SK-MEL-5 (cell line): ENCODE data around the gene EFCAB6. TPM values are rescaled to one million over a fixed set of nuclear protein-coding genes. Genes with fewer than 3 reads are reported as not detected.

Source experiments
- DNase-seq: peaks from one replicate; pipeline ENCODE4 v3.0.0-alpha.2; 2016; ENCODE audit warnings: low read depth, low spot score
- in situ Hi-C: cut with HindIII; loops from 2 replicates; pipeline ENCODE4 v1.10.0; 2016; ENCODE audit warnings: low sequenced_read_pairs, high pct_unique_total_duplicates, low pct_unique_long_range_greater_than_20kb
- total RNA-seq: library from RNA; depleted of rRNA; stranded (reverse); fragments of >200 nt; shearing (Covaris generic); gene quantifications from 2 replicates; pipeline ENCODE4 v1.2.3, GENCODE V29; 2014

The EFCAB6 gene
- total RNA-seq, 1 experiment from 2014 or later = 0.55 TPM

GRCh38 chr22:43564859-43565258, 247.2 kb downstream of the EFCAB6 start:
- in situ Hi-C loops = no loop called here
- DNase-seq = no peak

DNA sequence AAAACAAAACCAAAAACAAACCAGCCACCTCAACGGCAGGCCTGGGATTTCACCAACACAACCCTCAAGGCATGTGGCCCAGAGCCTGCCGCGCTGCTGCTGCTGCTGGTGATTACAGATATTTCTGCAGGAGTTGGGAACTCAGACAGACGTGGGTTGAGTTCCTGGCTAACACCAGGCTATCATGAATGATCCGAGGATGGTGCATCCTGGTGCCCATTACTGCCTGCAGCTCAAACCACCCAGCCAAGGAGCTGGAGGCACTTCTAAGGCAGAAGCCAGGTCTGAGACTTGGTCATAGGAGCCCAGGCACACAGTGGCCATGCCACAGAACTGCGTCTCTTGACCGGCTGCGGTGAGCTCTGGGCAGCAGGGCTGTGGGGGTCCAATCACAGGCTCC, 248.5 kb downstream of the EFCAB6 start:
- in situ Hi-C loops = no loop called here
- no peak for DNase-seq

DNA sequence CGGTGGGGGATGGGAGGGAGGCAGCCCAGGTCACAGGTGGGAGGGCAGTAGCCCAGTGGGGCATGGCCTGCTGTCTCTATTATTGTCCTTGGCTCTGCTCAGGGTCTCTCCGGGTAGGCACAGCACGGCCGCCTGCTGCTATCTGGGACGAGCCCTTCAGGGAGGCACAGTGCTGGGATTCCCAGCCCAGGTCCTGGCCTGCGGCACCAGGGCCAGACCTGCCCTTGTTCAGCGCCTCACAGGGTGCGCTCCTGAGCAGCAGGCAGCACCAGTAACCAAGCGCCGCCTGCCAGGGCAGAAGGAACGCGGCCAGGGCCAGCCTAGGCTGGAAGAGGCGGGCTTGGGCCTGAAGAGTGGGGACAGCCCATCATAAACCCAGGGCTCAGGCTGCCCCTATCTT, 249.3 kb downstream of the EFCAB6 start:
- in situ Hi-C loops = no loop called here

GRCh38 chr22:43561415-43562178, 250.5 kb downstream of the EFCAB6 start:
- DNase-seq = no peak
- in situ Hi-C loops = no loop called here

More for the DNA sequence above, 249.3 kb downstream of the EFCAB6 start:
- DNase-seq = no peak

GRCh38 chr22:43560651-43561050, 251.5 kb downstream of the EFCAB6 start:
- in situ Hi-C loops = no loop called here
- no peak for DNase-seq

GRCh38 chr22:43555561-43556515, 256.3 kb downstream of the EFCAB6 start:
- in situ Hi-C loops = no loop called here

DNA sequence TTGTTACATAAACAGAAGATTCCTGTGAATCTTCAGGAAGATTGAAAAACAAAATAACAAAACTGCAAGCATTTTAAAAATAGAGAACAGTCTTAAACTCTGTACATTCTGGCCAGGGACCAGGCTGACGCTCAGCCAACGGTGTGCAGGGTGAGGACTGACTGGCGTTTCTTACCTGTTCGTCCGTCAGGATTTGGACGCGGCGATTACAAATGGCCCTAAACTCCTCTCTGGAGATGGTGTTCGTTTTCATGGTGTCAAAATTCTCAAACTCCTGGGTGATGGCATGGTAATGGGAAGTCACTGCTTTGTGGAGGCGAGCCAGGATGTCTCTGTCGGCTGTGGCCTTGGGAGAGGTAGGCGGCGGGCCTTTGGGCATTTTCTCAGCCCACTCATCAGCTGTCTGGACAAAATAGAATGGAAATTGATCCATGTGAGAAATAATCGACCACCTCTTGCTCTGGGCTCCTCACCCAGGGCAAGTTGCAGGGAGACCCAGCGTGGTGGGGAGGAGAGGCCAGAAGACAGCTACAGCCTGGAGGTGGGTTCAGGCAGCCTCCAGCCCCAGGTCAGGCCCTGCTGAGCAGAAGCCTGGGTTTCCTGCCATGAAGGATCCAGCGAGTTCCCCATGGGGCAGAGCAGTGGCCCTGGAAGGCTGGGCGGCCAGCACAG, 257.3 kb downstream of the EFCAB6 start:
- no peak for DNase-seq
- in situ Hi-C loops = no loop called here

More at GRCh38 chr22:43555561-43556515, 256.3 kb downstream of the EFCAB6 start:
- DNase-seq = no peak

GRCh38 chr22:43554259-43554636, 257.9 kb downstream of the EFCAB6 start:
- no peak for DNase-seq
- in situ Hi-C loops = no loop called here

- no peak for DNase-seq
- in situ Hi-C loops = no loop called here
Observed at GRCh38 chr22:43553451-43554258, 258.4 kb downstream of the EFCAB6 start.

DNA sequence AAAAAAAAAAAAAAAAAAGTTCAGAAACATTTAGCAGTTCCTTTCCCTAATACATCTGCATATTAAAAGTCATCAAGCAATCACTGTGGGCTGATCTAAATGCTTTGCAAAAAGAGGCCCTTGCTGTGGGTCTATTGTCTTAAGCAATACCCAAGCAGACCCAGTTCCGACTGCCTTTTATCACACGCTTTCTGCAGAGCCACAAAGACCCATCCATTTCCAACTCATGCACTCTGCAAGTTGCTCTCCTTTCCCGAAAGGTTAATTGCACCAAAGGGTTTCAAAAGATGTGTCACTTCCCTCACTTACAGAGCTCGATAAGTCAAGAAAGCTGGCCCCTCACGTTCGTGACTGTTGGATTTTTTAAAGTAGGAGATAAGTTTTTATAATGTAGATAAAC, 261.4 kb downstream of the EFCAB6 start:
- DNase-seq = no peak
- in situ Hi-C loops = no loop called here

- DNase-seq = no peak
- in situ Hi-C loops = no loop called here
Observed at GRCh38 chr22:43550024-43550620, 262.0 kb downstream of the EFCAB6 start.

DNA sequence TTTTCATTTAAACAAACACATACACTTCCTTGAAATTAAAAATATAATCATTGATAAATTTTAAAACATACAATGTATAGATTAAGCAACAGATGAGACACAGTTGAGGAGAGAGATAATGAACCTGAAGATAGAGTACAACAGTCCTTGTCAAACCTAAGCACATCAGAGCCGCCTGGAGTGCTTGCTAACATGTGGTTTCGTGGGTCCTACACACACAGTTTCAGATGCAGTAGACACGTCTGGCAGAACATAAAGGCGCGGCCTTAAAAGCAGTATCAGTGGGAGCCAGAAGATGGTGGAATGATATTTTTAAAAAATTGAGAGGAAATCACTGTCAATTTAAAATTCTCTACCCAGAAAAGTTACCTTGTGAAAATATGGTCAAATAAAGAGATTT, 265.9 kb downstream of the EFCAB6 start:
- DNase-seq = no peak
- in situ Hi-C loops = no loop called here

- no peak for DNase-seq
- in situ Hi-C loops = no loop called here
Observed at GRCh38 chr22:43544289-43544673, 267.8 kb downstream of the EFCAB6 start.

DNA sequence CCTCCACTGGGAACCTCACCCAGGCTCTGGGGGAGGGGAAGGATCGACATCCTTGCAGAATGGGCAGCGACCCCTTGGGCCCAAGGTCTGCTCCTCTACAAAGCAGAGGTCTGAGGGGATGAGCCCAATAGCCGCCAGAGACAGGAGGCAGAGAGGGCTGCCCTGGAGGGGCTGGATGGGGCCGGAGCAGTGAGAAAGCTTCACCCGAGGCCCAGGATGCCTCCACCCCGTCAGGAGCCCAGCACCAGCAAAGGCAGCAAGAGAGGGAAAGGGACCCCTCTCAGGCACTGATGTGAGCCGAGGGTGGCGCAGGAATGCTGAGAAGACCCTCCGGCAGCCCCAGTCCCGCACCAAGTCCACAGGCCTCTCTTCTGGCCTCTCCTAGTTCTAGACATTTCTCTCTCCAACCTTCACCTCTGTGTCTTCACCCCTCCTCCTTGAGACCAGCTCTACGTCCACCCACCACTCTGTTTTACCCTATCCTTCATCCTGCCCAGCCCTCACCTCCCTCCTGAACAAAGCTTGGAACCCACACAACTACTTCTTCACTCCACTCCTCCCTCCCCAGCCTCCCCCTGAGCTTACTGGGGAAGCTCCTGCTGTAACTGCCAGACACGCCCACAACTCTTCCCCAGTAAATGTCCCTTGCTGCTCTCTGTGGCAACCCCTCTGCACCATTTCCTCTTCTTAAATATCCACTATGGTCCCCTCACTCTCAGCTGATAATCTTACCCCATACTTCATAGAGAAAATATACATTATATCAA, 268.4 kb downstream of the EFCAB6 start:
- in situ Hi-C loops = no loop called here
- DNase-seq = no peak

DNA sequence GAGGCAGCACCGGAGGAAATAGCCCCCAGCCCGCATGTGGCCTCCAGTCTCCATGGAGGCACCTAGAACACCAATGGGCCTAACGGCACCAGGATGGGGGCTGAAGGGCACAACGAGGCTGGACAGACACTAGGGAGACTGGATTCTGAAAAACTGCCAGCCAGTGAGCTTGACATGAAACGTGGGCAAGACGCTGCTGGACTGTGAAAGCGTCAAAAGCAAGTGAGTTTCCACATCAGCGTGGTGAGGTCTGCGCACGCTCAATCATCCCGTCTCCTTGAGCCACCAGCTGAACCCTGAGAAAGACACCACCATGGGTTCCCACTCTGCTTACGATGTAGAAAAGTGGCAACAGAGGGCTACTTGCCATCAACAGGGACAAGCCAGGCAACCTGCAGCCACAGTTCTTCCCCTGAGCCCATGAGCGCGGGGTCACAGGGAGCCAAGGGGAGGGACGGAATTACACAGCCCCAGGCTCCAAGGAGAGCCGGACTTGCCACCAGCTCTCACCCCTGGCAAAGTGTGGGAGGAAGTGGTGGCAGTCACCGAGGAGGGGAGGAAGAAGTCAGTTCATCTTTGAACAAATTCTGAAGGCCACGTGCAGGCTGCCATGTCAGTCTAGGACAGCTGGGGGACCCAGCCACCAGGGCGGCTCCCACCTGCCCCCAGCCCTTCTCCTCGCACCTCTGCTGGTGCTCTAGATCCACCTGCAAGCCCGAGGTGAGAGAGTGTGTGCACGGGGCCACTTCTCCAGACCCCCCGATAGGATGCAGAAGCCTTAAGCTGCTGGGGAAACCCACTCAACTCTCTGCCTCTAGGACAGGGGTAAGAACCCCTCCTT, 269.2 kb downstream of the EFCAB6 start:
- in situ Hi-C loops = no loop called here
- no peak for DNase-seq
